Uterus (tissue), 4 donors: ENCODE data around the gene RER1. TPM values are rescaled to one million over a fixed set of nuclear protein-coding genes. Genes with fewer than 3 reads are reported as not detected.

Experiments used
- total RNA-seq, 4 donors: library from RNA; depleted of rRNA in 3 of 4; stranded (reverse); fragments of >200 nt in 3 of 4; gene quantifications; one replicate each; pipeline versions ENCODE4 v1.1.0 to v1.2.4, GENCODE V29; 2014 to 2023
- donor health status: DM: yes; HTN: yes; CAD: no.

The RER1 gene
- total RNA-seq, 4 donors from 2014 or later, result 34.1 to 105 (median 57.3) TPM

Other genes starting within 250 kb of the RER1 start
- gene FAAP20, start 197.1 kb upstream of the RER1 start, total RNA-seq, result 10 to 100 TPM in 2 of 4 donors, 1 to 10 TPM in 2; 1.5 to 68.5 (median 15.4) TPM
- 100 to 1,000 TPM in 1 of 4 donors, 10 to 100 TPM in 3; 22.8 to 148 (median 34.9) TPM for gene SKI, start 163.5 kb upstream of the RER1 start, total RNA-seq
- gene MORN1, start 287 bp upstream of the RER1 start, total RNA-seq, result 10 to 100 TPM in 2 of 4 donors, 1 to 10 TPM in 1, under 1 TPM in 1; 0.59 to 20.0 (median 9.5) TPM
- gene PEX10, start 20.7 kb downstream of the RER1 start, total RNA-seq, result 10 to 100 TPM in 3 of 4 donors, under 1 TPM in 1; 0.77 to 23.6 (median 13.2) TPM
- 1 to 10 TPM in 1 of 4 donors, under 1 TPM in 1, not detected in 2; 0.21 to 3.0 TPM for gene PLCH2, start 84.4 kb downstream of the RER1 start, total RNA-seq
- gene PANK4, start 134.8 kb downstream of the RER1 start, total RNA-seq, result 10 to 100 TPM; 29.2 to 43.9 (median 33.6) TPM
- 1 to 10 TPM in 2 of 4 donors, under 1 TPM in 1, not detected in 1; 0.34 to 2.8 (median 1.8) TPM for gene HES5, start 138.4 kb downstream of the RER1 start, total RNA-seq
- gene TNFRSF14, start 164.5 kb downstream of the RER1 start, total RNA-seq, result 100 to 1,000 TPM in 1 of 4 donors, 10 to 100 TPM in 3; 17.5 to 102 (median 47.7) TPM
- 10 to 100 TPM in 2 of 4 donors, 1 to 10 TPM in 1, under 1 TPM in 1; 0.51 to 20.5 (median 13.2) TPM for gene PRXL2B, start 194.9 kb downstream of the RER1 start, total RNA-seq
- 1 to 10 TPM in 2 of 4 donors, not detected in 2; 2.6 to 4.8 TPM for gene MMEL1, start 241.2 kb downstream of the RER1 start, total RNA-seq